RWPE1 (cell line): ENCODE results near the gene CNNM1.

Experiments
- CTCF ChIA-PET: fragments of 350-600 bp; sonication (Branson Sonifier 250); formaldehyde crosslinking; extraction: SDS; loops from one replicate; lab custom pipeline; 2021; lab: Yijun Ruan, JAX
- POLR2A ChIA-PET: fragments of 400-600 bp; formaldehyde crosslinking; extraction: SDS; loops from one replicate; lab custom pipeline; 2020; ENCODE audit warnings: antibody characterized with exemption; ENCODE audit not compliant: low non-redundant PET; lab: Yijun Ruan, JAX
- DNase-seq: peaks from one replicate; pipeline ENCODE4 v3.0.0; 2012; ENCODE audit warnings: low spot score
- H3K27ac ChIP-seq: fragments of 450-650 bp; 2 replicates; pipeline ENCODE4 v1.5.1; 2017
- CTCF ChIP-seq: fragments of 450-650 bp; conservative IDR thresholded peaks from 2 replicates; pipeline ENCODE4 v1.5.1; 2017; ENCODE audit warnings: low read depth, mild to moderate bottlenecking

Gene CNNM1

GRCh38 chr10:99316374-99316773 lies 12.8 kb upstream of the CNNM1 start:
- DNase-seq: no peak
- H3K27ac ChIP-seq: no peak overlapping the region
- ChIA-PET CTCF (interaction anchor here (0.6 kb wide), 1 partner anchor 51 kb away, joined by 3 read pairs; no protein-coding TSS in a partner anchor), POLR2A (no interaction called here)
- no peak for TF ChIP-seq CTCF

GRCh38 chr10:99318048-99318447 lies 11.1 kb upstream of the CNNM1 start:
- no peak for DNase-seq
- ChIA-PET POLR2A (no interaction called here), CTCF (interaction anchor here (0.6 kb wide), 1 partner anchor 1242 kb away, joined by 3 read pairs; no protein-coding TSS in a partner anchor)
- no peak for TF ChIP-seq CTCF
- H3K27ac ChIP-seq: no peak overlapping the region

GRCh38 chr10:99318475-99318874 lies 10.7 kb upstream of the CNNM1 start:
- no peak for TF ChIP-seq CTCF
- CTCF ChIA-PET: interaction anchor here (0.6 kb wide), 1 partner anchor 1243 kb away, joined by 3 read pairs; no protein-coding TSS in a partner anchor
- DNase-seq: no peak
- POLR2A ChIA-PET: no interaction called here
- no peak overlapping the region for H3K27ac ChIP-seq

- DNase-seq: no peak
- CTCF ChIA-PET: interaction anchor here (0.6 kb wide), 2 partner anchors 46 to 237 kb away, joined by 3 to 4 read pairs; no protein-coding TSS in a partner anchor
- TF ChIP-seq CTCF: no peak
These were observed 3.9 kb upstream of the CNNM1 start for GRCh38 chr10:99325281-99325680.

GRCh38 chr10:99326871-99327270 lies 2.3 kb upstream of the CNNM1 start:
- POLR2A ChIA-PET: no interaction called here

More at GRCh38 chr10:99325281-99325680, 3.9 kb upstream of the CNNM1 start:
- no peak overlapping the region for H3K27ac ChIP-seq
- POLR2A ChIA-PET: no interaction called here

GRCh38 chr10:99328579-99329303 lies 415 bp upstream of the CNNM1 start:
- DNase-seq: no peak
- ChIA-PET CTCF (interaction anchor here (0.6 kb wide), 1 partner anchor 43 kb away, joined by 3 read pairs; no protein-coding TSS in a partner anchor), POLR2A (no interaction called here)
- no peak for TF ChIP-seq CTCF
- H3K27ac ChIP-seq: no peak overlapping the region

More at GRCh38 chr10:99326871-99327270, 2.3 kb upstream of the CNNM1 start:
- TF ChIP-seq CTCF: no peak
- DNase-seq: no peak
- H3K27ac ChIP-seq: no peak overlapping the region
- CTCF ChIA-PET: interaction anchor here (0.7 kb wide), 1 partner anchor 286 kb away, joined by 3 read pairs; no protein-coding TSS in a partner anchor
